ENCODE results near the gene SNRNP200. TPM values are rescaled to one million over a fixed set of nuclear protein-coding genes. Genes with fewer than 3 reads are reported as not detected.

SNRNP200 gene
- total RNA-seq, 6 donors from 2014 or later: 80.9 to 177 (median 90.9) TPM

- no peaks in the 10 kb centered on the region for H3K36me3 ChIP-seq
- no peak for TF ChIP-seq CTCF (IDR thresholded peaks at IDR 0.05)
- TF ChIP-seq POLR2AphosphoS5 (IDR thresholded peaks at IDR 0.05): no peak
- no peak for TF ChIP-seq EP300 (IDR thresholded peaks at IDR 0.05)
- TF ChIP-seq POLR2A (IDR thresholded peaks at IDR 0.05): no peak
- WGBS, 2 donors: 96% methylated on average over 8 of the region's 8 CpGs
- H3K27ac ChIP-seq: peak overlapping the region in 1 of 4 donors; percentile 74
- H3K9me3 ChIP-seq: no peaks in the 10 kb centered on the region
- no peak for DNase-seq
- H3K4me3 ChIP-seq: no peak overlapping the region
- no peak for ATAC-seq (ENCODE audit: low FRiP score in 2 of 2)
- peaks cover 0 to 6% (median 0%) of the 10 kb centered on the region in 4 donors for H3K27me3 ChIP-seq
- H3K4me1 ChIP-seq: peaks cover 15 to 22% (median 20%) of the 10 kb centered on the region in 4 donors
Observed at GRCh38 chr2:96326564-96326963, 21.2 kb upstream of the SNRNP200 start.

GRCh38 chr2:96325884-96326255 is 20.5 kb upstream of the SNRNP200 start:
- TF ChIP-seq POLR2AphosphoS5 (IDR thresholded peaks at IDR 0.05) (peak in 1 of 2 donors; percentile 48), POLR2A (IDR thresholded peaks at IDR 0.05) (peak in 2 of 4 donors; percentile 23 to 54), EP300 (IDR thresholded peaks at IDR 0.05) (no peak), CTCF (IDR thresholded peaks at IDR 0.05) (no peak)
- peak in 1 of 2 donors; percentile 25 for DNase-seq
- no peak for ATAC-seq (ENCODE audit: low FRiP score in 2 of 2)
- 46 to 70% methylated on average over 6 to 8 of the region's 8 CpGs for WGBS, 2 donors
- peak overlapping the region in 3 of 4 donors; percentile 50 to 57 (median 52) for H3K4me3 ChIP-seq
- no peaks in the 10 kb centered on the region for H3K9me3 ChIP-seq
- peak overlapping the region; percentile 28 to 74 (median 70) for H3K27ac ChIP-seq
- H3K4me1 ChIP-seq: peaks cover 20 to 29% (median 25%) of the 10 kb centered on the region in 4 donors
- peaks cover 0 to 6% (median 0%) of the 10 kb centered on the region in 4 donors for H3K27me3 ChIP-seq
- no peaks in the 10 kb centered on the region for H3K36me3 ChIP-seq

GRCh38 chr2:96325041-96325883 is 19.9 kb upstream of the SNRNP200 start, which contains the start of gene ITPRIPL1:
TSS of gene ITPRIPL1 (plus strand) at chr2:96325317. CDS start at chr2:96325840, 523 bp downstream.
- peak within 1 kb of the TSS; percentile 28 to 74 (median 70) for H3K27ac ChIP-seq
- 8 to 11% methylated on average over 26 to 45 of the region's 58 CpGs for WGBS, 2 donors
- H3K4me3 ChIP-seq: peak within 1 kb of the TSS; percentile 37 to 57 (median 51)
- no peaks in the 10 kb centered on the region for H3K9me3 ChIP-seq
- no peaks in the 10 kb centered on the region for H3K36me3 ChIP-seq
- no peak for TF ChIP-seq POLR2A (IDR thresholded peaks at IDR 0.05)
- no peak for TF ChIP-seq POLR2AphosphoS5 (IDR thresholded peaks at IDR 0.05)
- no peak for TF ChIP-seq EP300 (IDR thresholded peaks at IDR 0.05)
- TF ChIP-seq CTCF (IDR thresholded peaks at IDR 0.05): no peak
- H3K27me3 ChIP-seq: peaks cover 0 to 6% (median 0%) of the 10 kb centered on the region in 4 donors
- DNase-seq (peak in 1 of 2 donors; percentile 81), ATAC-seq (ENCODE audit: low FRiP score in 2 of 2) (peak in 1 of 2 donors; percentile 40)
- H3K4me1 ChIP-seq: peaks cover 21 to 31% (median 28%) of the 10 kb centered on the region in 4 donors

GRCh38 chr2:96324721-96325040 is 19.3 kb upstream of the SNRNP200 start:
- peaks cover 0 to 6% (median 0%) of the 10 kb centered on the region in 4 donors for H3K27me3 ChIP-seq
- ATAC-seq (ENCODE audit: low FRiP score in 2 of 2) (no peak), DNase-seq (no peak)
- H3K4me1 ChIP-seq: peaks cover 18 to 31% (median 28%) of the 10 kb centered on the region in 4 donors
- TF ChIP-seq POLR2A (IDR thresholded peaks at IDR 0.05) (no peak), CTCF (IDR thresholded peaks at IDR 0.05) (no peak), POLR2AphosphoS5 (IDR thresholded peaks at IDR 0.05) (no peak), EP300 (IDR thresholded peaks at IDR 0.05) (no peak)
- no peaks in the 10 kb centered on the region for H3K36me3 ChIP-seq
- peak overlapping the region; percentile 37 to 57 (median 51) for H3K4me3 ChIP-seq
- H3K27ac ChIP-seq: peak overlapping the region in 3 of 4 donors; percentile 67 to 74 (median 74)
- H3K9me3 ChIP-seq: no peaks in the 10 kb centered on the region
- 34 to 43% methylated on average over 6 of the region's 6 CpGs for WGBS, 2 donors
